ENCODE results near the gene TAS2R39.

TAS2R39 gene

GRCh38 chr7:143216151-143216550 is 32.9 kb downstream of the TAS2R39 start:
- DNase-seq (ENCODE audit: low read depth in 2 of 2) = no peak

- no peak for DNase-seq (ENCODE audit: low read depth in 2 of 2)
Measured at GRCh38 chr7:143216686-143217085, 33.5 kb downstream of the TAS2R39 start.

DNA sequence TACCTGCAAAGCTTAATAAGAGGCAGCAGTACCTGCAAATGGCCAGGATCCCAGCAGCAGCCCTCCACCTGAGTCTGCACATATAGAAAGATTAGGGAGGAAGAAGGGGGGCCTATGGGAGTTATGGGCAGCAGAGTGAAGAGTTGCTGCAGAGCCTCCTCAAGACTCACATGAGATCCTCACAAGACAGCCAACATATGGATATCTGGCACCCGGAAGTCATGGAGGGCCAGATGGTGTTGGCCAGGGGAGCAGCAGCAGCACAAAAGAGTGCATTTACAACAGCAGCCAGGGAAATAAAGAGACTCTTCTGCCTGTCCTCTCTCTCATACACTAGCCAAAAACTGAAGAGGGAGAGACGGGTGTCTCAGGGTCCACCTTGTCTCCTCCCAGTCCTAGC is 34.6 kb downstream of the TAS2R39 start:
- DNase-seq (ENCODE audit: low read depth in 2 of 2) = no peak

GRCh38 chr7:143221286-143221685 is 38.1 kb downstream of the TAS2R39 start:
- no peak for DNase-seq (ENCODE audit: low read depth in 2 of 2)

DNA sequence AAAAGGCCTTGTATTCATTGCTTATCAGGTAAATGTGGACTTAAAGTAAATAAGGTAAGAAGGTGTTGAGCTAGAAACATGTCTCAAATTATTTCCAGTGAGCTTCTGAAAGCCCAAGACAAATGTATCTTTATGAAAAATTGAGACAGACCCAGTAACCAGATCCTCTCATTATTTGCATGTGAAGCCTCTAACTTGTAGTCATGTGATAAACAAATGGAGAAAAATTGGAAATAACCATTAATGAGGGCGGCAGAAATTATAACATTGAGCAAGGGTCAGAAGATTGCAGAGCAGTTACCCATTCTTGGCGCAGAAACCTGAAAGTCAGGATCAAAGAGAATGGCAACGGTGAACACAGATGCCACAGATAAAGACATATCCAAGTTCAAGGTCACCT is 38.5 kb downstream of the TAS2R39 start, which contains the start of gene TAS2R40:
TSS of gene TAS2R40 (plus strand) at position 301 of the 400 bp plus-strand sequence. CDS start at position 343, 42 bp downstream.
- no peak for DNase-seq (ENCODE audit: low read depth in 2 of 2)

GRCh38 chr7:143222782-143223181 is 39.6 kb downstream of the TAS2R39 start:
- no peak for DNase-seq (ENCODE audit: low read depth in 2 of 2)

DNA sequence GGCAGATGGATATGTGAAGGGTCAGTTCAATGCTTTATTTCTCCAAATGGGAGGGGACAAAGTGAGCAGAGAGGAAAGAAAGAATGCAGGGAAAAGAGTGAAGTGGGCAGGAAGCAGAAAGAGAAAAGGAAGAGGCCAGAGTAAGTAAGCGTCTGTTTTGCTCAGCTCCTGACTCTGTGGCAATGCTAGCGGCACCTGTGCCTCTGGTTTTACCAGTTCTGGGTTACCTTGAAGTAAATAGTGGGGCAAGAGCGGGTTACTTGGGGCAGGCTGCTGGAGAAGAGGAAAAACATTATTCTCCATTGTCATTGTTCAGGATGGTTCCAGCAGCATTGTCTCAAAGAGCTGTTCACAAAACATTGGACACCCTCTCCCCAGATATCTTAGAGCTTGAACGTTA is 40.6 kb downstream of the TAS2R39 start:
- no peak for DNase-seq (ENCODE audit: low read depth in 2 of 2)

DNA sequence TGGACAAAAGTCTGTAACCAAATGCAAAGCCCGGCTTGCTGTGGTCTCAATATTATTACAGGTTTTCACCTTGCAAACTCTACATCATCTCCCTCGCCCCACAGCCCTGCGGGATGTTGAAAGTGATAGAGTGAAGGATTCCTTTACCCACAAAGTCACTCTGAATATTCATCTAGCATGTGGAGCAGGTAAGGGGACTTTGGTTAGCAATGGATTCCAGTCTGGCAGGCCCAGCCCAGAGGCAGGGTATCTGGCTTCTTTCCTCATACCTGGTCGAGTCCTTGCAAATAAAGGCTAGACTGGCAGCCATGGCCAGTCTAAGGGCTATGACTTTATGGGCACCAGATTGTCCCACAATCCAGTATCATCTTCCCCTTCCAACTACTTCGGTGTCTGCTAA is 41.8 kb downstream of the TAS2R39 start:
- DNase-seq (ENCODE audit: low read depth in 2 of 2) = no peak

GRCh38 chr7:143227806-143228205 is 44.6 kb downstream of the TAS2R39 start:
- DNase-seq (ENCODE audit: low read depth in 2 of 2) = no peak

- DNase-seq (ENCODE audit: low read depth in 2 of 2) = no peak
Measured at GRCh38 chr7:143229054-143229790, 46.0 kb downstream of the TAS2R39 start.

DNA sequence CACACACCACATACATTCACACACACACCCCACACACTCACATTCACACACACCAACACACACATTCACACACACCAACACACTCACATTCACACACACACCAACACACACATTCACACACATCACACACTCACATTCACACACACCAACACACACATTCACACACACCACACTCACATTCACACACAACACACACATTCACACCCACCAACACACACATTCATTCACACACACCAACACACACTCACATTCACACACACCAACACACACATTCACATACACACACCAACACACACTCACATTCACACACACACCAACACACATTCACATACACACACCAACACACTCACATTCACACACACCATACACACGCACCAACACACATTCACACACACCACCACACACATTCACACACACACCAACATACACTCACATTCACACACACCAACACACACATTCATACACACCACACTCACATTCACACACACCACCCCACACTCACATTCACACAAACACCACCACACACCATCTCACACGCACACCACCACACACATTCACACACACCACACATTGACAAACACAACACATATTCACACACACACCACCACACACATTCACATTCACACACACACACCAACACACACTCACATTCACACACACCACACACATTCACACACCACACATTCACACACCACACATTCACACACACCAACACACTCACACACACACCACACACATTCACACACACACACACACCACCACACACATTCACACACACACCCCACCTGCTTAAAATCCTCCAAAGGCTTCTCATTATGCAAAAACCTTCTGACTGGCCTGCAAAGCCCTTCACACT is 47.6 kb downstream of the TAS2R39 start:
- DNase-seq (ENCODE audit: low read depth in 2 of 2) = no peak
